ENCODE measurements around the gene TANC1. TPM values are rescaled to one million over a fixed set of nuclear protein-coding genes. Genes with fewer than 3 reads are reported as not detected.

The TANC1 gene
- polyA plus RNA-seq, 1 donor from 2014 or later = 0.37 TPM

DNA sequence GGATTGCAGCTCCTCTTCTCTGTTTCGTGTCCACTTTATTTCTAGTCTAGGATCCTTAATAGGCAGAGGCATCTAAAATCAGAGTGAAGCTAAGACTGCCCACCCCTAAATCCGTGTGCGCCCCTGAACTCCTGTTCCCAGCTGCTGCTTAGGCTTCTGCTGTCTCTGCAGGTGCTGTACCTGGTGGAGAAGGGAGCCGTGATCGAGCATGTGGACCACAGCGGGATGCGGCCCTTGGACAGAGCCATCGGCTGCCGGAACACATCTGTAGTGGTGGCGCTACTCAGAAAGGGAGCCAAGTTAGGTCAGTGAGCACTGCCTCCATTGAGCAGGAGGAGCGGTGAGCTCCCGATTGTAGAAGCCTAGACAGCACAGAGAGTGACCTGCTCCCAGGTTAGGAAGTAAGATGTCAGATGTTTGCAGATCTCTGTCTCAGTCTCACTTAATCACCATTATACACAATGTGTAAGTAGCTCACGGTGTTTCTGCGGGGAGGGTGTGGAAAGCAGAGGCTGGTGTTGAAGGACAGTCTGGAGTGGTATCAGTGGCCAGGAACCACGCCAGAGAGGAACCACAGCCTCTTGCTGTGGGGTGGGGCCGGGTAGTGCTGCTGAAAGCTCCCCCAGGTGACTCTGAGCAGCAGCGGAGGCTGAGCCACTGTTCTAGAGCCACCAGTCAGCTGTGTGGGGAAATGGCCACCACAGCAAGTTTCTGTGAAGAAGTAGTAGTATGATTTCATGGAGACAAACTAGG, 255.8 kb downstream of the TANC1 start:
- Histone ChIP-seq H3K4me2 (ENCODE audit: low read length) (no peak overlapping the region), H3K9ac (ENCODE audit: low read length) (no peak overlapping the region), H3K9me2 (ENCODE audit: insufficient read depth, low read length) (no peaks in the 10 kb centered on the region), H3K27me3 (ENCODE audit: insufficient read depth, low read depth, low read length) (no peaks in the 10 kb centered on the region), H3K27ac (ENCODE audit: low read length) (no peak overlapping the region), H3K36me3 (ENCODE audit: insufficient read depth, low read length) (no peaks in the 10 kb centered on the region), H3K4me3 (ENCODE audit: low read length) (no peak overlapping the region), H2AFZ (ENCODE audit: low read depth, low read length) (no peak overlapping the region), H3F3A (ENCODE audit: insufficient read depth, low read length, poor library complexity, severe bottlenecking) (no peaks in the 10 kb centered on the region), H3K9me3 (ENCODE audit: low read length) (no peaks in the 10 kb centered on the region), H4K20me1 (ENCODE audit: insufficient read depth) (no peaks in the 10 kb centered on the region), H3K79me2 (replicated peaks; ENCODE audit: insufficient read depth, low read length) (no peaks in the 10 kb centered on the region)
- TF ChIP-seq TAF1 (IDR thresholded peaks at IDR 0.05; ENCODE audit: low read depth) (no peak), EP300 (conservative IDR thresholded peaks at IDR 0.05; ENCODE audit: poor library complexity, severe bottlenecking) (no peak), POLR2AphosphoS5 (IDR thresholded peaks at IDR 0.05) (no peak), EZH2 (IDR thresholded peaks at IDR 0.05; ENCODE audit: borderline replicate concordance, insufficient read depth, low read length, poor library complexity, severe bottlenecking) (no peak)
- TF ChIP-seq, protein P1, sequence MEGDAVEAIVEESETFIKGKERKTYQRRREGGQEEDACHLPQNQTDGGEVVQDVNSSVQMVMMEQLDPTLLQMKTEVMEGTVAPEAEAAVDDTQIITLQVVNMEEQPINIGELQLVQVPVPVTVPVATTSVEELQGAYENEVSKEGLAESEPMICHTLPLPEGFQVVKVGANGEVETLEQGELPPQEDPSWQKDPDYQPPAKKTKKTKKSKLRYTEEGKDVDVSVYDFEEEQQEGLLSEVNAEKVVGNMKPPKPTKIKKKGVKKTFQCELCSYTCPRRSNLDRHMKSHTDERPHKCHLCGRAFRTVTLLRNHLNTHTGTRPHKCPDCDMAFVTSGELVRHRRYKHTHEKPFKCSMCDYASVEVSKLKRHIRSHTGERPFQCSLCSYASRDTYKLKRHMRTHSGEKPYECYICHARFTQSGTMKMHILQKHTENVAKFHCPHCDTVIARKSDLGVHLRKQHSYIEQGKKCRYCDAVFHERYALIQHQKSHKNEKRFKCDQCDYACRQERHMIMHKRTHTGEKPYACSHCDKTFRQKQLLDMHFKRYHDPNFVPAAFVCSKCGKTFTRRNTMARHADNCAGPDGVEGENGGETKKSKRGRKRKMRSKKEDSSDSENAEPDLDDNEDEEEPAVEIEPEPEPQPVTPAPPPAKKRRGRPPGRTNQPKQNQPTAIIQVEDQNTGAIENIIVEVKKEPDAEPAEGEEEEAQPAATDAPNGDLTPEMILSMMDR (IDR thresholded peaks at IDR 0.05; ENCODE audit: poor library complexity, severe bottlenecking) = no peak

DNA sequence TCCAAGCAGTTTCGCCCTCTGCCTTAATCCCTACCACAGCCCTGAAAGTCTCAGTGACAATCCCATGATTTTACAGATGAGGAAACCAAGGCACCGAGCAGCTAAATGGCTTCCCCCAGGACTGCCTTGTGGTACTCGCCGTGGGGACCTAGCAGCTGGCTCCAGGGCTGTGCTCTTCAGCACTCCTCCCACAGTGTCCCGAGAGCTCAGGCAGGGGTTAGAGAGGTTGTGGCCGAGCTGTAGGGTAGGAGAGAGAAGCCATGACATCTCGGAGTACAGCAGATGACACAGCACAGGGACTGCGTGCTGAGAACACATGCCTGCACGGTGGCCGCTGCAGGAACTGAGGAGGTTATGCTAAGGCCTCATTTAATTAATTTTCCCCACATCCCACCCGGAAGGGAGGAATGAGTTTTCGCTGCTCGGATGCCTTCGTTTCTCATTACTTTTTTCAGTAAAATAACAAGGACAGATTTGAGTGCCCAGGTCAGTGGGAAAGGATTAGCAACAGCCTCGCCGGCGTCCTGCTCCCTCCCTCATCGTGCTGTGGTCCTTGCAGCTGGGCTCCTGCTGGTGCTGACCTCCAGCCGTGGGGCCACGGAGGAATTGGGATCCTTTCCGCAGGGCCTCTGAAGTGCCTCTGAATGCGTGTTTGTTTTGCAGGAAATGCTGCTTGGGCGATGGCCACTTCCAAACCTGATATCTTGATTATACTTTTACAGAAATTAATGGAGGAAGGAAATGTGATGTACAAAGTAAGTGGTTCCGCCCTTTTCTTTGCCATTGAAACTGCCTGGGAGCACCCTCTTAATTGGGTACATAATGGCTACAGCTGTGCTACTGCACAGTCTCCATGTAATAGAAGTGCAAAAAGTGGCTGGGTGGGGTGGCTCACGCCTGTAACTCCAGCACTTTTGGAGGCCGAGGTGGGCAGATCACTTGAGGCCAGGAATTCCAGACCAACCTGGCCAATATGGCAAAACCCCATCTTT, 256.9 kb downstream of the TANC1 start:
- H3K9me2 ChIP-seq (ENCODE audit: insufficient read depth, low read length) = no peaks in the 10 kb centered on the region
- no peak for TF ChIP-seq EP300 (conservative IDR thresholded peaks at IDR 0.05; ENCODE audit: poor library complexity, severe bottlenecking)
- TF ChIP-seq MXI1 (conservative IDR thresholded peaks at IDR 0.05; ENCODE audit: poor library complexity, severe bottlenecking) = no peak
- TF ChIP-seq POLR2AphosphoS5 (IDR thresholded peaks at IDR 0.05) = no peak
- no peak for TF ChIP-seq EZH2 (IDR thresholded peaks at IDR 0.05; ENCODE audit: borderline replicate concordance, insufficient read depth, low read length, poor library complexity, severe bottlenecking)
- no peak for TF ChIP-seq SMC3 (conservative IDR thresholded peaks at IDR 0.05; ENCODE audit: poor library complexity)
- no peaks in the 10 kb centered on the region for H3K36me3 ChIP-seq (ENCODE audit: insufficient read depth, low read length)
- H3K9me3 ChIP-seq (ENCODE audit: low read length) = no peaks in the 10 kb centered on the region
- no peak overlapping the region for H3K4me3 ChIP-seq (ENCODE audit: low read length)
- no peaks in the 10 kb centered on the region for H3K79me2 ChIP-seq (replicated peaks; ENCODE audit: insufficient read depth, low read length)
- no peak overlapping the region for H2AFZ ChIP-seq (ENCODE audit: low read depth, low read length)
- no peak overlapping the region for H3K4me2 ChIP-seq (ENCODE audit: low read length)
- no peaks in the 10 kb centered on the region for H3K27me3 ChIP-seq (ENCODE audit: insufficient read depth, low read depth, low read length)
- H3K9ac ChIP-seq (ENCODE audit: low read length) = no peak overlapping the region
- no peaks in the 10 kb centered on the region for H3F3A ChIP-seq (ENCODE audit: insufficient read depth, low read length, poor library complexity, severe bottlenecking)
- H3K27ac ChIP-seq (ENCODE audit: low read length) = no peak overlapping the region
- H4K20me1 ChIP-seq (ENCODE audit: insufficient read depth) = no peaks in the 10 kb centered on the region

DNA sequence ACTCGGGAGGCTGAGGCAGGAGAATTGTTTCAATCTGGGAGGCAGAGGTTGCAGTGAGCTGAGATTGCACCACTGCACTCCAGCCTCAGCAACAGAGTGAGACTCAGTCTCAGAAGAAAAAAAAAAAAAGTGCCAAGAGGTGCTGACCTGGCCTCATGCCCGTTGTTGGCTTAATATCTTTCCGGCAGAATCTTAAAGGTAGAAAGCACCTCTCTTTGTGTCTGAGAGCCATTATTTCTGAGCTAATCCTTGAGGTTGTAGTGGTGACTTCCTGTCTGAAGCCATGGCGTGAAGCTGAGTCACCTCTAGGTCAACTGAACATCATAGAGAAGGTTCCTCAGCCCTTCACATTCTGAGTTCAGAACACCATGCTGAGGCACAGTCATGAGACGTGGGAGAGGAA, 257.6 kb downstream of the TANC1 start:
- TF ChIP-seq EZH2 (IDR thresholded peaks at IDR 0.05; ENCODE audit: borderline replicate concordance, insufficient read depth, low read length, poor library complexity, severe bottlenecking) (no peak), SMC3 (conservative IDR thresholded peaks at IDR 0.05; ENCODE audit: poor library complexity) (no peak), RAD21 (conservative IDR thresholded peaks at IDR 0.05) (no peak), POLR2AphosphoS5 (IDR thresholded peaks at IDR 0.05) (no peak), TAF1 (IDR thresholded peaks at IDR 0.05; ENCODE audit: low read depth) (no peak), EP300 (conservative IDR thresholded peaks at IDR 0.05; ENCODE audit: poor library complexity, severe bottlenecking) (no peak), MXI1 (conservative IDR thresholded peaks at IDR 0.05; ENCODE audit: poor library complexity, severe bottlenecking) (no peak)
- TF ChIP-seq, protein P2, sequence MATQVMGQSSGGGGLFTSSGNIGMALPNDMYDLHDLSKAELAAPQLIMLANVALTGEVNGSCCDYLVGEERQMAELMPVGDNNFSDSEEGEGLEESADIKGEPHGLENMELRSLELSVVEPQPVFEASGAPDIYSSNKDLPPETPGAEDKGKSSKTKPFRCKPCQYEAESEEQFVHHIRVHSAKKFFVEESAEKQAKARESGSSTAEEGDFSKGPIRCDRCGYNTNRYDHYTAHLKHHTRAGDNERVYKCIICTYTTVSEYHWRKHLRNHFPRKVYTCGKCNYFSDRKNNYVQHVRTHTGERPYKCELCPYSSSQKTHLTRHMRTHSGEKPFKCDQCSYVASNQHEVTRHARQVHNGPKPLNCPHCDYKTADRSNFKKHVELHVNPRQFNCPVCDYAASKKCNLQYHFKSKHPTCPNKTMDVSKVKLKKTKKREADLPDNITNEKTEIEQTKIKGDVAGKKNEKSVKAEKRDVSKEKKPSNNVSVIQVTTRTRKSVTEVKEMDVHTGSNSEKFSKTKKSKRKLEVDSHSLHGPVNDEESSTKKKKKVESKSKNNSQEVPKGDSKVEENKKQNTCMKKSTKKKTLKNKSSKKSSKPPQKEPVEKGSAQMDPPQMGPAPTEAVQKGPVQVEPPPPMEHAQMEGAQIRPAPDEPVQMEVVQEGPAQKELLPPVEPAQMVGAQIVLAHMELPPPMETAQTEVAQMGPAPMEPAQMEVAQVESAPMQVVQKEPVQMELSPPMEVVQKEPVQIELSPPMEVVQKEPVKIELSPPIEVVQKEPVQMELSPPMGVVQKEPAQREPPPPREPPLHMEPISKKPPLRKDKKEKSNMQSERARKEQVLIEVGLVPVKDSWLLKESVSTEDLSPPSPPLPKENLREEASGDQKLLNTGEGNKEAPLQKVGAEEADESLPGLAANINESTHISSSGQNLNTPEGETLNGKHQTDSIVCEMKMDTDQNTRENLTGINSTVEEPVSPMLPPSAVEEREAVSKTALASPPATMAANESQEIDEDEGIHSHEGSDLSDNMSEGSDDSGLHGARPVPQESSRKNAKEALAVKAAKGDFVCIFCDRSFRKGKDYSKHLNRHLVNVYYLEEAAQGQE (IDR thresholded peaks at IDR 0.05; ENCODE audit: borderline replicate concordance) = no peak
- TF ChIP-seq, protein P1 (IDR thresholded peaks at IDR 0.05; ENCODE audit: poor library complexity, severe bottlenecking) = no peak
- H3K9me2 ChIP-seq (ENCODE audit: insufficient read depth, low read length) = no peaks in the 10 kb centered on the region
- no peak overlapping the region for H3K27ac ChIP-seq (ENCODE audit: low read length)
- H3F3A ChIP-seq (ENCODE audit: insufficient read depth, low read length, poor library complexity, severe bottlenecking) = no peaks in the 10 kb centered on the region
- H3K79me2 ChIP-seq (replicated peaks; ENCODE audit: insufficient read depth, low read length) = no peaks in the 10 kb centered on the region
- H3K36me3 ChIP-seq (ENCODE audit: insufficient read depth, low read length) = no peaks in the 10 kb centered on the region
- H3K4me2 ChIP-seq (ENCODE audit: low read length) = no peak overlapping the region
- H2AFZ ChIP-seq (ENCODE audit: low read depth, low read length) = no peak overlapping the region
- H3K4me3 ChIP-seq (ENCODE audit: low read length) = no peak overlapping the region
- H3K27me3 ChIP-seq (ENCODE audit: insufficient read depth, low read depth, low read length) = no peaks in the 10 kb centered on the region
- no peak overlapping the region for H3K9ac ChIP-seq (ENCODE audit: low read length)
- H4K20me1 ChIP-seq (ENCODE audit: insufficient read depth) = no peaks in the 10 kb centered on the region
- no peaks in the 10 kb centered on the region for H3K9me3 ChIP-seq (ENCODE audit: low read length)

Measured in neural cell (in vitro differentiated cells).